Gastroesophageal sphincter (tissue), 4 donors: ENCODE results near the gene OR2D2. TPM values are rescaled to one million over a fixed set of nuclear protein-coding genes. Genes with fewer than 3 reads are reported as not detected.
A peak's percentile ranks its signal among the peaks of the same experiment; 100 is the strongest.

ENCODE experiments used
- ATAC-seq: fragments of 150-250 bp; one replicate; pipeline ENCODE4 v1.9.1; 2016; ENCODE audit warnings: mild to moderate bottlenecking, moderate library complexity
- H3K27ac ChIP-seq, 4 donors: fragments of 200-600 bp; sonication (generic) in 3 of 4; 1 replicate in 3 of 4; 2 replicates in 1 of 4; pipeline ENCODE4 v1.5.1; 2016 to 2019
- H3K27me3 ChIP-seq: fragments of 200-600 bp; sonication (generic); one replicate; pipeline ENCODE4 v1.5.1; 2019
- H3K36me3 ChIP-seq, 2 donors: fragments of 200-600 bp; sonication (generic); one replicate each; pipeline ENCODE4 v1.5.1; 2019; ENCODE audit warnings: control low read depth in 1 of 2
- H3K4me1 ChIP-seq, 3 donors: fragments of 200-600 bp; sonication (generic); 1 replicate in 2 of 3; 2 replicates in 1 of 3; pipeline ENCODE4 v1.5.1; 2016 to 2019; ENCODE audit warnings: control low read depth in 2 of 3
- H3K4me3 ChIP-seq, 2 donors: fragments of 200-600 bp; sonication (generic); one replicate each; pipeline ENCODE4 v1.5.1; 2019; ENCODE audit warnings: mild to moderate bottlenecking in 1 of 2, moderate library complexity in 1 of 2
- H3K9me3 ChIP-seq, 3 donors: fragments of 200-600 bp; sonication (generic); one replicate each; pipeline ENCODE4 v1.5.1; 2017 to 2019; ENCODE audit warnings: control low read depth in 2 of 3
- EP300 ChIP-seq: sonication (generic); formaldehyde crosslinking; IDR thresholded peaks from one replicate; pipeline ENCODE4 v1.6.1; 2017; ENCODE audit warnings: antibody characterized with exemption, mild to moderate bottlenecking
- POLR2A ChIP-seq, 2 donors: fragments of 450-650 bp; IDR thresholded peaks; one replicate each; pipeline ENCODE4 v1.6.1; 2017; ENCODE audit warnings: antibody characterized with exemption in 2 of 2, mild to moderate bottlenecking in 2 of 2, moderate library complexity in 1 of 2
- POLR2AphosphoS5 ChIP-seq: sonication (generic); formaldehyde crosslinking; IDR thresholded peaks from one replicate; pipeline ENCODE4 v1.6.1; 2017; ENCODE audit warnings: antibody characterized with exemption
- WGBS, 2 donors: methylation state at CpG; one replicate each; pipeline ENCODE4 v1.1.5; 2018; ENCODE audit warnings: low coverage in 1 of 2; 5-methylcytosine and 5-hydroxymethylcytosine counted together
- total RNA-seq, 4 donors: library from RNA; depleted of rRNA; stranded (reverse); fragments of >200 nt; gene quantifications; one replicate each; pipeline ENCODE4 v1.1.0, GENCODE V29; 2016
- TF ChIP-seq, protein P1 (sequence below), 4 experiments: fragments of 200-600 bp in 2 of 4; fragments of 450-650 bp in 2 of 4; sonication (generic) in 1 of 4; IDR thresholded peaks; one replicate each; pipeline ENCODE4 v1.5.1; 2017 to 2019; ENCODE audit warnings: antibody characterized with exemption in 4 of 4, mild to moderate bottlenecking in 2 of 4, moderate library complexity in 2 of 4

Gene OR2D2
- total RNA-seq, 4 donors from 2014 or later: 0.31 TPM; not detected in 3

DNA sequence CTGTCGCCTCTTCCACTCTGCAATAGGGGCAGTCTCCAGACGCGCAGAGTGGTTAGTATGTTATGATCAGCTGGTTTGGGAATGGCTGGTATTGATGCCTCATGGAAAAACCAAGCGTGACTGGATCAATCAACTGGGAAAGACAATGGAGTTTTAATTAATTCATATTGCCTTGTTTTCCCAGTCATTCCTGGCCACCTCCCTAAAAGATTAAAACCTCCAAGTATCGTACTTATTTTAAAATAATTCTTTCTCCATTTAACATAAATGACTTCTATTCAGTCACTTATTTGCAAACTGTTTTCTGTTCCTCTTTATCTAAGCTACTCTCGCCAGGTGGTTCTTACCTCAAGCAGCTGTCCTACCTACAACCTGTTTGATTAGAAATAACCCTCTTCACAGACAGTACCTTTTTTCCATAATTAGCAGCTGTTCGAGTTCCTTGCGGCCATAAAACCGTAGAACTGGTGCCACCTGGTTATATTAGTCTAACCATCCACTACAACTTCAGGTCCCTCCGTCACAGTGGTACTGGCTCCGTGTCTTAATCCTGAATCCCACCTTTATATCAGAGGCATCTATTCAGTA, 34.8 kb upstream of the OR2D2 start:
- ATAC-seq: no peak
- TF ChIP-seq EP300 (no peak), POLR2A (IDR thresholded peaks at IDR 0.05) (no peak), POLR2AphosphoS5 (no peak)
- TF ChIP-seq, protein P1, sequence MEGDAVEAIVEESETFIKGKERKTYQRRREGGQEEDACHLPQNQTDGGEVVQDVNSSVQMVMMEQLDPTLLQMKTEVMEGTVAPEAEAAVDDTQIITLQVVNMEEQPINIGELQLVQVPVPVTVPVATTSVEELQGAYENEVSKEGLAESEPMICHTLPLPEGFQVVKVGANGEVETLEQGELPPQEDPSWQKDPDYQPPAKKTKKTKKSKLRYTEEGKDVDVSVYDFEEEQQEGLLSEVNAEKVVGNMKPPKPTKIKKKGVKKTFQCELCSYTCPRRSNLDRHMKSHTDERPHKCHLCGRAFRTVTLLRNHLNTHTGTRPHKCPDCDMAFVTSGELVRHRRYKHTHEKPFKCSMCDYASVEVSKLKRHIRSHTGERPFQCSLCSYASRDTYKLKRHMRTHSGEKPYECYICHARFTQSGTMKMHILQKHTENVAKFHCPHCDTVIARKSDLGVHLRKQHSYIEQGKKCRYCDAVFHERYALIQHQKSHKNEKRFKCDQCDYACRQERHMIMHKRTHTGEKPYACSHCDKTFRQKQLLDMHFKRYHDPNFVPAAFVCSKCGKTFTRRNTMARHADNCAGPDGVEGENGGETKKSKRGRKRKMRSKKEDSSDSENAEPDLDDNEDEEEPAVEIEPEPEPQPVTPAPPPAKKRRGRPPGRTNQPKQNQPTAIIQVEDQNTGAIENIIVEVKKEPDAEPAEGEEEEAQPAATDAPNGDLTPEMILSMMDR (IDR thresholded peaks at IDR 0.05): no peak
- Histone ChIP-seq H3K4me1 (peaks cover 0 to 13% (median 6%) of the 10 kb centered on the region in 3 donors), H3K27me3 (peaks cover 32% of the 10 kb centered on the region), H3K4me3 (peak overlapping the region; percentile 39 to 52), H3K36me3 (no peaks in the 10 kb centered on the region), H3K9me3 (no peaks in the 10 kb centered on the region), H3K27ac (peak overlapping the region in 1 of 4 donors; percentile 64)
- WGBS, 2 donors: 9 to 11% methylated on average over 7 to 11 of the region's 11 CpGs

DNA sequence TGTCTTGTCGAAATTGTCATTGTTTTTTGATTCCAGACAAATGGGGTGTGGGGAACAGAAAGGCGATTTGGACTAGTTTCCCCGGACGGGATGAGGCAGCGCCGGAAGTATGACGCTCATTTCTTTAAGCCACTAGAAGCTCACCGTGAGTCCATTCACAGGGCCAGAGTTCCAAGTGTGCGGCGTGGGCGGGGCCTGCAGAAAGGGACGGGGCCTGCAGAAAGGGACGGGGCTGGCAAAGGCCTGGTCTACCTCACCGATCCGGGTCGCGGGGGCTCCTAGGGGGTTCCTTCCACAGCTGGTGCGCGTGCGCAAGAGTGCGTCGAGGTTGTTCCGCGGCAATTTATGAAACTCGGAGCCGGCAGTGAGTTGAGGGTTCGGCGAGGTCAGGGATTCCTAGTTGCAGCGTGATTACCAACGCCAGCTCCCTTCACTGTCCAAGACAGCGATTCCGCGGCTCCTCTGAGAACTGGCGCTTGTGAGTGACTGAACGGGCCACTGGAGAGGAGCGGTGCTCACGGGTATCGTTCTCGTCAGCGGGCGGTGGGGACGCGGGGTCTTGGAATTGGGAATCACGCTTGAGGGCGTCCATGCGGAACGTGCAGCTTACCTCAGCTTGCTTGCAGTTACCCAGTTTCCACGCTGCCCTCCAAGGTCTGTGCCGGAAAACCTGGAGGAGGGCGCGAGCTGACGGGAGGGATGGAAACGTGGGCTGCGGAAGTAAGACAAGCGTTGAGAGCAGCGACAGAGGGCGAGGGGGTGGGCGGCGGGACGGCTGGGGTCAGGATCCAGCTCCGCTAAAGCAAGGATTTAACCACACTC, 34.1 kb upstream of the OR2D2 start, which contains the start of gene ZNF215:
TSS of gene ZNF215 (plus strand) at position 219 of the 822 bp plus-strand sequence. CDS start 5,847 bp downstream, outside the sequence.
- 0% methylated on average over 24 of the region's 61 CpGs; no CpG with 5 or more reads in 1 of the 2 donors for WGBS, 2 donors
- peak within 1 kb of the TSS in 2 of 4 donors; percentile 28 to 64 for H3K27ac ChIP-seq
- H3K4me3 ChIP-seq: peak within 1 kb of the TSS; percentile 39 to 52
- no peaks in the 10 kb centered on the region for H3K9me3 ChIP-seq
- peak; percentile 84 for ATAC-seq
- H3K27me3 ChIP-seq: peaks cover 31% of the 10 kb centered on the region
- TF ChIP-seq EP300 (no peak), POLR2AphosphoS5 (no peak), POLR2A (IDR thresholded peaks at IDR 0.05) (no peak)
- TF ChIP-seq, protein P1 (IDR thresholded peaks at IDR 0.05): no peak
- H3K36me3 ChIP-seq: no peaks in the 10 kb centered on the region
- H3K4me1 ChIP-seq: peaks cover 0 to 13% (median 6%) of the 10 kb centered on the region in 3 donors

DNA sequence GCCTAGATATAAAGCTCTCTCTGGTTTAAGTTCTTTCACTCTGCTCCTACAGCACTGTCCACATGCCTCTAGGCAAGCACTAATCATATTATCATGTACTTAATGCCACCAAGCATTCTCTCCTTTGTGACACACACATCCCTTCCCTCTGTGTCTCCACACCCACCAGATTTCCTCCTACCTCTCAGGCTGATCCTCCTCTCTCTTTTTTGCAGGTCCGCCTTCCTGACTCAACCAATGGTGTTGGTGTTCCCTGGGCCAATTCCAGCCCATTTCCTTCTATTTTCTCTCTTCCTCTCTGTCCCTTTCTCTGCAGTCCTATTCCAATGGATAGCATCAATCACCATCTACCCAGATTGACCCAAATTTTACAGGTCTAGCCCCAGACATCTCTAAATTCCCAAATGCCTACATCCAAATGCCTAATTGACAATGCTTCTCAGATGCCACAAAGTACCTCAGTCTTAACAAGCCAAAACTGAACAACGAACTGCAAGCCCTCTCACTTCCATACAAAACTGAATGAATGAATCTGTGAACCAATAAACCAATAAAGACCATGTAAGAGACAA, 33.4 kb upstream of the OR2D2 start:
- Histone ChIP-seq H3K4me1 (peaks cover 0 to 13% (median 6%) of the 10 kb centered on the region in 3 donors), H3K36me3 (no peaks in the 10 kb centered on the region), H3K9me3 (no peaks in the 10 kb centered on the region), H3K27ac (no peak overlapping the region), H3K27me3 (peaks cover 24% of the 10 kb centered on the region), H3K4me3 (peak overlapping the region in 1 of 2 donors; percentile 52)
- WGBS, 2 donors: 59 to 67% methylated on average over 2 of the region's 2 CpGs
- ATAC-seq: peak; percentile 13
- TF ChIP-seq POLR2AphosphoS5: no peak
- TF ChIP-seq EP300: no peak
- no peak for TF ChIP-seq POLR2A (IDR thresholded peaks at IDR 0.05)
- TF ChIP-seq, protein P1 (IDR thresholded peaks at IDR 0.05): no peak

DNA sequence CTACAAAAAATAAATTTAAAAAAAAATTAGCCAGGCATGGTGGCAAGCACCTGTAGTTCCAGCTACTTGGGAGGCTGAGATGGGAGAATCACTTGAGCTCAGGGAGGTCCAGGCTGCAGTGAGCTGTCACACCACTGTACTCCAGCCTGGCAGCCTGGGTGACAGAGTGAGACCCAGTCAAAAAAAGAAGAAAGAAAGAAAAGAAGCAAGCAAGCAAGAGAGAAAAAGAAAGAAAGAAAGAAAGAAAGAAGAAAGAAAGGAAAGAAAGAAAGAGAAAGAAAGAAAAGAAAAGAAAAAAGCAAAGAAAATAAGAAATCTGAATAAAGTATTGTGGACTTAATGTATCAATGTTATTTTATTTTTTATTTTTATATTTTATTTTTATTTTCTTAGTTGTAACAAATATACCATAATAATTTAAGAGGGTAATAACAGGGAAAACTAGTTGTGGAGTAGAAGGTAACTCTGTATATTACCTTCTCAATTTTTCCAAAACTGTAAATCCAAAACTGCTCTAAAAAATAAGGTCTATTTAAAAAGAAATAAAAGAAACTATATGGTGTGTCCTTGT, 32.8 kb upstream of the OR2D2 start:
- ATAC-seq: no peak
- TF ChIP-seq, protein P1 (IDR thresholded peaks at IDR 0.05): no peak
- TF ChIP-seq POLR2A (IDR thresholded peaks at IDR 0.05) (no peak), EP300 (no peak), POLR2AphosphoS5 (no peak)
- H3K9me3 ChIP-seq: no peaks in the 10 kb centered on the region
- no peak overlapping the region for H3K4me3 ChIP-seq
- peaks cover 0 to 13% (median 6%) of the 10 kb centered on the region in 3 donors for H3K4me1 ChIP-seq
- H3K27me3 ChIP-seq: peaks cover 20% of the 10 kb centered on the region
- H3K27ac ChIP-seq: no peak overlapping the region
- no peaks in the 10 kb centered on the region for H3K36me3 ChIP-seq
